WERI-Rb-1 (cell line): ENCODE measurements around the gene SSBP2.

ENCODE experiments used
- DNase-seq: peaks from one replicate; pipeline ENCODE4 v3.0.0-alpha.2; 2020
- H3K27ac ChIP-seq: fragments of 250-450 bp; sonication (Bioruptor Pico); 2 replicates; pipeline ENCODE4 v1.5.1; 2020; ENCODE audit warnings: mild to moderate bottlenecking, moderate library complexity
- H3K27me3 ChIP-seq: fragments of 250-450 bp; sonication (Bioruptor Pico); 2 replicates; pipeline ENCODE4 v1.5.1; 2021; ENCODE audit warnings: mild to moderate bottlenecking, low read depth, moderate library complexity; ENCODE audit not compliant: insufficient read depth, severe bottlenecking
- H3K36me3 ChIP-seq: fragments of 250-450 bp; sonication (Bioruptor Pico); 2 replicates; pipeline ENCODE4 v1.5.1; 2020; ENCODE audit warnings: mild to moderate bottlenecking, moderate library complexity
- H3K4me3 ChIP-seq: 2 replicates; pipeline ENCODE4 v1.5.1; 2011; ENCODE audit warnings: low read depth, mild to moderate bottlenecking, control low read depth, low read length
- H3K9me3 ChIP-seq: fragments of 250-450 bp; sonication (Bioruptor Pico); 2 replicates; pipeline ENCODE4 v1.5.1; 2021; ENCODE audit warnings: mild to moderate bottlenecking, moderate library complexity; ENCODE audit not compliant: severe bottlenecking
- CTCF ChIP-seq: IDR thresholded peaks from 2 replicates; pipeline ENCODE4 v1.5.1; 2011; ENCODE audit warnings: low read depth, mild to moderate bottlenecking, control low read depth, inconsistent platforms, low read length

Gene SSBP2

GRCh38 chr5:81524015-81524414 lies 226.9 kb downstream of the SSBP2 start:
- no peak for TF ChIP-seq CTCF
- DNase-seq: no peak
- no peaks in the 10 kb centered on the region for H3K27me3 ChIP-seq
- H3K27ac ChIP-seq: no peak overlapping the region
- H3K4me3 ChIP-seq: no peak overlapping the region
- no peaks in the 10 kb centered on the region for H3K9me3 ChIP-seq
- no peaks in the 10 kb centered on the region for H3K36me3 ChIP-seq

- H3K4me3 ChIP-seq: no peak overlapping the region
- no peaks in the 10 kb centered on the region for H3K27me3 ChIP-seq
- no peaks in the 10 kb centered on the region for H3K36me3 ChIP-seq
- DNase-seq: no peak
- no peak for TF ChIP-seq CTCF
- no peaks in the 10 kb centered on the region for H3K9me3 ChIP-seq
- no peak overlapping the region for H3K27ac ChIP-seq
Observed at GRCh38 chr5:81522571-81522970, 228.3 kb downstream of the SSBP2 start.

- H3K36me3 ChIP-seq: no peaks in the 10 kb centered on the region
- no peak overlapping the region for H3K27ac ChIP-seq
- no peak overlapping the region for H3K4me3 ChIP-seq
- TF ChIP-seq CTCF: no peak
- H3K27me3 ChIP-seq: no peaks in the 10 kb centered on the region
- no peaks in the 10 kb centered on the region for H3K9me3 ChIP-seq
- DNase-seq: no peak
Observed at GRCh38 chr5:81520769-81521168, 230.1 kb downstream of the SSBP2 start.

GRCh38 chr5:81519217-81519905 lies 231.5 kb downstream of the SSBP2 start:
- no peaks in the 10 kb centered on the region for H3K36me3 ChIP-seq
- H3K27me3 ChIP-seq: no peaks in the 10 kb centered on the region
- TF ChIP-seq CTCF: no peak
- no peak overlapping the region for H3K27ac ChIP-seq
- no peaks in the 10 kb centered on the region for H3K9me3 ChIP-seq
- DNase-seq: no peak
- no peak overlapping the region for H3K4me3 ChIP-seq

- no peak for TF ChIP-seq CTCF
- no peak for DNase-seq
- Histone ChIP-seq H3K36me3 (no peaks in the 10 kb centered on the region), H3K27ac (no peak overlapping the region), H3K4me3 (no peak overlapping the region), H3K27me3 (no peaks in the 10 kb centered on the region), H3K9me3 (no peaks in the 10 kb centered on the region)
Observed at GRCh38 chr5:81517462-81517861, 233.4 kb downstream of the SSBP2 start.

DNA sequence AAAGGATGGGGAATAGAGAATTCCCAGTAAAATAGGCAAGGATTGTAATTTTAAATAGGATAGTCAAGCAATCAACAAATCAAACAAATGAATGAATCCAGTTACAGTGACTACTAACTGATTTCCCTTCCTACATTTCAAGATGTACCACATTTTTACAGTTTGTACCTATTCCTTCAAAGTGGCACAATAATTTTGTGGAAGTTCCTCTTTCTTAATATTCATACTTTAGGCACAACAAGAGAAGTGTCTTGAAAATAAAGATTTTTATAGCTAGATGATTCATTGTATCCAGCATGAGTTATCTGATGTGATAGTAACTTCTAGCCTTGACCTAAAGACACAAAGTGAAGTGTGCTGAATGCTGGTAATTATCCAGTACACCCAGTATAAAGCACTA lies 234.8 kb downstream of the SSBP2 start:
- no peaks in the 10 kb centered on the region for H3K36me3 ChIP-seq
- no peak overlapping the region for H3K4me3 ChIP-seq
- DNase-seq: no peak
- H3K27ac ChIP-seq: no peak overlapping the region
- no peaks in the 10 kb centered on the region for H3K9me3 ChIP-seq
- H3K27me3 ChIP-seq: no peaks in the 10 kb centered on the region
- no peak for TF ChIP-seq CTCF
